ENCODE measurements around the gene DHX32. TPM values are rescaled to one million over a fixed set of nuclear protein-coding genes. Genes with fewer than 3 reads are reported as not detected.

DHX32 gene
- total RNA-seq, 4 donors from 2014 or later: 21.7 to 52.7 (median 37.6) TPM

- Histone ChIP-seq H3K27ac (no peak overlapping the region), H3K36me3 (peaks cover 0 to 54% (median 22%) of the 10 kb centered on the region in 4 donors), H3K4me1 (peaks cover 10 to 25% (median 18%) of the 10 kb centered on the region in 4 donors), H3K4me3 (no peak overlapping the region), H3K27me3 (no peaks in the 10 kb centered on the region), H3K9me3 (no peaks in the 10 kb centered on the region)
- DNase-seq: no peak
- intact Hi-C loops (cut with DNase I; ENCODE audit: low total_unique reads): no loop called here
- TF ChIP-seq POLR2AphosphoS5 (IDR thresholded peaks at IDR 0.05): no peak
- TF ChIP-seq EP300 (IDR thresholded peaks at IDR 0.05; ENCODE audit: low read depth): no peak
- no peak for TF ChIP-seq CTCF (IDR thresholded peaks at IDR 0.05)
- no peak for TF ChIP-seq POLR2A (IDR thresholded peaks at IDR 0.05)
- in situ Hi-C loops (cut with MboI; ENCODE audit: low pct_ligation_motif_present in 1 of 4, low pct_unique_long_range_greater_than_20kb in 1 of 4, low sequenced_read_pairs in 3 of 4): no loop called here
- WGBS, 2 donors (ENCODE audit: low coverage in 1 of 2): 75% methylated on average over 5 of the region's 5 CpGs
Observed at GRCh38 chr10:125828311-125828710, 52.8 kb downstream of the DHX32 start.

- Histone ChIP-seq H3K4me3 (no peak overlapping the region), H3K27me3 (no peaks in the 10 kb centered on the region), H3K36me3 (peaks cover 0 to 42% (median 18%) of the 10 kb centered on the region in 4 donors), H3K9me3 (no peaks in the 10 kb centered on the region), H3K27ac (no peak overlapping the region), H3K4me1 (peaks cover 12 to 30% (median 23%) of the 10 kb centered on the region in 4 donors)
- 85 to 93% methylated on average over 2 of the region's 2 CpGs for WGBS, 2 donors (ENCODE audit: low coverage in 1 of 2)
- in situ Hi-C loops (cut with MboI; ENCODE audit: low pct_ligation_motif_present in 1 of 4, low pct_unique_long_range_greater_than_20kb in 1 of 4, low sequenced_read_pairs in 3 of 4) (no loop called here), intact Hi-C loops (cut with DNase I; ENCODE audit: low total_unique reads) (no loop called here)
- no peak for TF ChIP-seq POLR2AphosphoS5 (IDR thresholded peaks at IDR 0.05)
- TF ChIP-seq CTCF (IDR thresholded peaks at IDR 0.05): no peak
- TF ChIP-seq POLR2A (IDR thresholded peaks at IDR 0.05): no peak
- TF ChIP-seq EP300 (IDR thresholded peaks at IDR 0.05; ENCODE audit: low read depth): no peak
- no peak for DNase-seq
Observed at GRCh38 chr10:125827133-125827532, 54.0 kb downstream of the DHX32 start.

GRCh38 chr10:125824736-125825135 lies 56.4 kb downstream of the DHX32 start:
- H3K9me3 ChIP-seq: no peaks in the 10 kb centered on the region
- H3K36me3 ChIP-seq: peaks cover 0 to 31% (median 11%) of the 10 kb centered on the region in 4 donors
- H3K4me1 ChIP-seq: peaks cover 17 to 38% (median 31%) of the 10 kb centered on the region in 4 donors
- no peak overlapping the region for H3K27ac ChIP-seq
- peak overlapping the region in 2 of 4 donors; percentile 92 for H3K4me3 ChIP-seq
- no peaks in the 10 kb centered on the region for H3K27me3 ChIP-seq
- intact Hi-C loops (cut with DNase I; ENCODE audit: low total_unique reads): no loop called here
- in situ Hi-C loops (cut with MboI; ENCODE audit: low pct_ligation_motif_present in 1 of 4, low pct_unique_long_range_greater_than_20kb in 1 of 4, low sequenced_read_pairs in 3 of 4): no loop called here
- 73 to 83% methylated on average over 1 of the region's 1 CpG for WGBS, 2 donors (ENCODE audit: low coverage in 1 of 2)
- DNase-seq: no peak
- TF ChIP-seq CTCF (IDR thresholded peaks at IDR 0.05) (no peak), POLR2A (IDR thresholded peaks at IDR 0.05) (no peak), POLR2AphosphoS5 (IDR thresholded peaks at IDR 0.05) (no peak), EP300 (IDR thresholded peaks at IDR 0.05; ENCODE audit: low read depth) (no peak)

- Histone ChIP-seq H3K9me3 (no peaks in the 10 kb centered on the region), H3K27ac (peak overlapping the region; percentile 87 to 92 (median 90)), H3K27me3 (no peaks in the 10 kb centered on the region), H3K4me1 (peaks cover 17 to 38% (median 31%) of the 10 kb centered on the region in 4 donors), H3K4me3 (peak overlapping the region; percentile 70 to 92 (median 90)), H3K36me3 (peaks cover 0 to 23% (median 9%) of the 10 kb centered on the region in 4 donors)
- WGBS, 2 donors (ENCODE audit: low coverage in 1 of 2): 1 to 2% methylated on average over 9 to 20 of the region's 20 CpGs
- intact Hi-C loops (cut with DNase I; ENCODE audit: low total_unique reads): no loop called here
- in situ Hi-C loops (cut with MboI; ENCODE audit: low pct_ligation_motif_present in 1 of 4, low pct_unique_long_range_greater_than_20kb in 1 of 4, low sequenced_read_pairs in 3 of 4): no loop called here
- TF ChIP-seq EP300 (IDR thresholded peaks at IDR 0.05; ENCODE audit: low read depth) (no peak), POLR2AphosphoS5 (IDR thresholded peaks at IDR 0.05) (peak in 1 of 3 donors; percentile 1), CTCF (IDR thresholded peaks at IDR 0.05) (no peak)
- DNase-seq: no peak
Observed at GRCh38 chr10:125823663-125824251, 57.3 kb downstream of the DHX32 start.

Data from transverse colon (tissue), 4 donors.